ENCODE results near the gene LRP8. TPM values are rescaled to one million over a fixed set of nuclear protein-coding genes. Genes with fewer than 3 reads are reported as not detected.

The LRP8 gene
- total and polyA plus RNA-seq, 2 of the 4 experiments (the other 2 are of a cell fraction) = 12.0 to 12.1 TPM

DNA sequence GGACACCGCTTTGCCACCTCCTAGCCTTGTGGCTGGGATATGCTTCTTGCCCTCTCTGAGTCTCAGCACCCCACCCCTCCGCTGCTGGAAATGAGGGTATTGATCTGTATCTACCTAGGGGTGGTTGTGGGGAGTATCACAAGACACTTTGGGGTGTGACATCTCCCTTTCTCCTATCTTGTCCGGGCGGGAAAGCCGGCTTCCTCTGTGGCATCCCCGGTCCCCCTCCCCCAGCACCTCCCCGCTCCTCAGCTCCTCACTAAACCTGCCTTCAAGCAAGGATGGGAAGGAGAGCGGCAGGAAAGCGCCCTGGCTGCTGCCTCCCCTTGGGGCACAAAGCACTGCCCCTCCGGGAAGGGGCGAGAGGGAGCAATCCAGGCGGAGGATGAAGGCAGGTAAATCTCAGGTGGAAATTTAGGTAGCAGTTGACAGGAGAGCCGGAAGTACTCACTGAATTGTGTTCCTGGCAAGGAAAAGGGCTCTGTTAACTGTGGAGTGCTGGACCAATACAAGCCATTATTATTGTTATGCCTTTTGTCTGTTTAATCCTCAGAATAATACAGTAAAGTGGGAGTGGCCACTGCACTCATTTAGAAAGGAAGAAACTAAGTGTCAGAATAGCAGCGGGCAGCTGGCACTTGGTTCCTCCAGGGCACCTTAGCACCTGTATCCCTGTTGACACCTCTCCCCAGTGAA, 49.0 kb upstream of the LRP8 start:
- Histone ChIP-seq H2BK120ac (ENCODE audit: low read depth, low read length) (no peak overlapping the region), H4K20me1 (ENCODE audit: insufficient read depth, low read length) (no peaks in the 10 kb centered on the region), H3K18ac (ENCODE audit: low read depth, low read length) (no peak overlapping the region), H4K91ac (ENCODE audit: insufficient read depth, low read depth, low read length) (no peak overlapping the region), H2AFZ (replicated peaks; ENCODE audit: low read length, poor library complexity) (no peak overlapping the region), H3K79me1 (ENCODE audit: low read depth in 1 of 2, low read length in 2 of 2) (no peaks in the 10 kb centered on the region), H3K27ac (ENCODE audit: insufficient read depth, low read length) (no peak overlapping the region), H3K4me3 (ENCODE audit: insufficient read depth, low read depth, low read length) (no peak overlapping the region), H3K27me3 (ENCODE audit: control insufficient read depth, insufficient read depth, low read length) (peaks cover 33% of the 10 kb centered on the region), H3K9ac (ENCODE audit: low read depth, low read length) (no peak overlapping the region), H3K36me3 (ENCODE audit: control insufficient read depth, insufficient read depth, low read length) (no peaks in the 10 kb centered on the region), H2AK5ac (ENCODE audit: low read depth, low read length) (no peak overlapping the region), H3K4me1 (ENCODE audit: control insufficient read depth, insufficient read depth, low read length) (peaks cover 2% of the 10 kb centered on the region), H2AK9ac (replicated peaks; ENCODE audit: low read depth, low read length, poor library complexity) (no peak overlapping the region), H3K56ac (ENCODE audit: extremely low read depth, insufficient read depth, low read length) (no peak overlapping the region), H3K14ac (replicated peaks; ENCODE audit: low read depth, low read length) (no peak overlapping the region), H3K4ac (ENCODE audit: low read depth, low read length) (no peak overlapping the region), H4K8ac (ENCODE audit: low read depth in 2 of 2, low read length in 2 of 2) (no peak overlapping the region), H3K9me1 (ENCODE audit: insufficient read depth, low read length) (peaks cover 3% of the 10 kb centered on the region; the same call in 1 of the 2 replicates), H3K23ac (ENCODE audit: low read depth, low read length) (no peak overlapping the region), H2BK5ac (ENCODE audit: low read depth, low read length, poor library complexity, severe bottlenecking) (no peak overlapping the region), H3K4me2 (ENCODE audit: low read depth, low read length) (no peak overlapping the region), H4K5ac (ENCODE audit: low read depth, low read length) (no peak overlapping the region), H2BK15ac (ENCODE audit: low read depth, low read length) (no peak overlapping the region), H2BK20ac (ENCODE audit: low read depth, low read length) (no peak overlapping the region), H3K9me3 (ENCODE audit: control insufficient read depth, insufficient read depth, low read length) (no peaks in the 10 kb centered on the region; the same call in 1 of the 2 replicates)
- 72% methylated on average over 4 of the region's 14 CpGs; no CpG with 5 or more reads in 1 of the 2 experiments for WGBS, 2 experiments (ENCODE audit: extremely low coverage in 2 of 2, insufficient read length in 1 of 2)
- BruUV-seq (replicated peaks) = no TSS peak
- ATAC-seq (ENCODE audit: low read depth) (no peak), DNase-seq (no peak)
- in situ Hi-C loops (cut with MboI; ENCODE audit: low sequenced_read_pairs) (no loop called here), dilution Hi-C loops (cut with HindIII; ENCODE audit: low sequenced_read_pairs, unreplicated experiment) (no loop called here), intact Hi-C loops (cut with micrococcal nuclease) (no loop called here)
- POLR2A ChIA-PET (ENCODE audit: unreplicated experiment) = no interaction called here
- TF ChIP-seq RFX5 (IDR thresholded peaks at IDR 0.05; ENCODE audit: low read depth, low read length) = no peak
- CTCF ChIA-PET = no interaction called here

Measured in IMR-90 (cell line).